H7 (cell line): ENCODE data around the gene RAMP1. TPM values are rescaled to one million over a fixed set of nuclear protein-coding genes. Genes with fewer than 3 reads are reported as not detected.
A peak's percentile ranks its signal among the peaks of the same experiment; 100 is the strongest.
"Not testable (repeated sequence)": the region's sequence is repeated elsewhere in the genome, so short reads cannot be mapped to it uniquely, and the experiment has no call there.

Experiments used
- DNase-seq: peaks from one replicate; pipeline ENCODE4 v3.0.0; 2012
- H3K27me3 ChIP-seq: 2 replicates; pipeline ENCODE4 v1.6.0; 2011; ENCODE audit warnings: mild to moderate bottlenecking, low read length; ENCODE audit not compliant: control insufficient read depth, insufficient read depth
- H3K36me3 ChIP-seq: replicated peaks from 2 replicates; pipeline ENCODE4 v1.5.1; 2011; ENCODE audit warnings: low read length; ENCODE audit not compliant: control insufficient read depth, insufficient read depth
- H3K4me3 ChIP-seq: 2 replicates; pipeline ENCODE4 v1.5.1; 2011; ENCODE audit warnings: low read depth, mild to moderate bottlenecking, control low read depth, low read length, moderate library complexity; ENCODE audit not compliant: insufficient read depth
- total RNA-seq: library from RNA; depleted of rRNA; stranded (reverse); fragments of >200 nt; shearing (Covaris generic); gene quantifications from 2 replicates; pipeline ENCODE4 v1.2.3, GENCODE V29; 2014; rRNA removed

The RAMP1 gene
- total RNA-seq, 1 experiment from 2014 or later: 0.17 TPM

DNA sequence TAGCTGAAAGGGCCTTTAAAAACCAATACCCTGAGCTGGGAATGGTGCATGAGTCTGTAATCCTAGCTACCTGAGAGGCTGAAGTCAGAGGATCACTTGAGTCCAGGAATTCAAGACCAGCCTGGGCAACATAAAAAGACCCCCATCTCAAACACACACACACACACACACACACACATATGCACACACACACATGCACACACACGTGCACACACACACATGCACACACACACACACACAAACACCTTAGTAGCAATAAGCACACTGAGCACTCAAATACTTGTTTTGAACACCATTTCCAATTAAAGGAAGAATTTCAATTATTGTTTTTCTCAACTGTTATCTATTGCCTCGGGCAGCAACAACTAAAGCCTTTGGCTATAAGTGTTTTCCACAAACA lies 81.8 kb downstream of the RAMP1 start:
- H3K27me3 ChIP-seq: no peaks in the 10 kb centered on the region
- no peak for DNase-seq
- H3K4me3 ChIP-seq: no peak overlapping the region
- H3K36me3 ChIP-seq: no peaks in the 10 kb centered on the region

DNA sequence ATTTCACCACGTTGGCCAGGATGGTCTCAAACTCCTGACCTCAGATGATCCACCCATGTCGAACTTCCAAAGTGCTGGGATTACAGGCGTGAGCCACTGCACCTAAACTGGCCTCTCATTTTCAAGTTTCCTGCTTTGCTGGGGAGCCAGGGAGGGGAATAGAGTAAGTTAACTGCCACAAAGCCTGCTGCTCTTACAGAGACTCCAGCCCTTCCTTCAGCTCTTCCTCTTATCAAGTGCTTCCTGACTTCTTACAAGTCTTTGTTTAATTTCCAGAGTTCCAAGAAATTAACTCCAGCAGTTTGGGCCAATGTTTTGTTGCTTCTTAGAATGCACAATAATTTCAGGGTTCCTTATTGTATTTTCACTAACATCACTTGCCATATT lies 83.1 kb downstream of the RAMP1 start:
- no peaks in the 10 kb centered on the region for H3K27me3 ChIP-seq
- DNase-seq: no peak
- H3K36me3 ChIP-seq: no peaks in the 10 kb centered on the region
- H3K4me3 ChIP-seq: no peak overlapping the region

DNA sequence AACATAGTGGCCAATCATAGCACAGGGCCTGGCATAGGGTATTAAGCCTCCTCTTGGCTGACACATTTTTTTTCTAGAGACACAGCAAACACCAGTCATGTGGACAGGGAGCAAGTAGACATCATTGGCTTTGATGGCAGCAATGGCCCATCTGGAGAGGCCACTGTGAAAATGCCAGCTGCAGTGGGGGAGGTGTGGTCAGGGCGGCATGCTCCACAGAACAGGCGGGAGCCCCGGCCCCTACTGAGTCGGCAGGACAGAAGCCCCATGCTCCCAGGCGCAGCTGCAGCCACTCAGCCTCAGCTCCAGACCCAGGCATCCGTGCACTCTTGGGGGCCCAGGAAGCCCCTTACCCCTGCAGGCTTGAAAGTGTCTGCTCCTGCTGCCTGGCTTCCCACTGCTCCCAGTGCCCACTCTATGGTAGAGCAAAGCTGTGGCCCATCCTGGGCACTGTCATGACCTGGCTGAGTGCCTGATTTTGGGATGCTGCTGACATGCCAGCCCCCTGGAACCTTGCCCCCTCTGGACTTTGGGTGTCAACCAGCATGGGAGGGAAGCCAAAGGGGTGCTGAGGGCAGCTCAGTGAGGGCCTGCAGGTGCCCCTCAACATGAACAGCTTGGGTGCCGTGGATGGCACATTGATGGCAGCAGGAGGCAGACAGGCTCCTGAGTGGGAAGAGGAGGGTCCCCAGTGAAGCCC lies 84.1 kb downstream of the RAMP1 start:
- Histone ChIP-seq H3K4me3 (no peak overlapping the region), H3K27me3 (no peaks in the 10 kb centered on the region), H3K36me3 (no peaks in the 10 kb centered on the region)
- DNase-seq: no peak

GRCh38 chr2:237944302-237944701 lies 84.9 kb downstream of the RAMP1 start:
- Histone ChIP-seq H3K4me3 (no peak overlapping the region), H3K36me3 (no peaks in the 10 kb centered on the region)
- DNase-seq: no peak

GRCh38 chr2:237946423-237946822 lies 87.0 kb downstream of the RAMP1 start:
- no peak overlapping the region for H3K4me3 ChIP-seq
- no peak for DNase-seq
- H3K27me3 ChIP-seq: no peaks in the 10 kb centered on the region
- H3K36me3 ChIP-seq: no peaks in the 10 kb centered on the region

More at GRCh38 chr2:237944302-237944701, 84.9 kb downstream of the RAMP1 start:
- H3K27me3 ChIP-seq: no peaks in the 10 kb centered on the region

DNA sequence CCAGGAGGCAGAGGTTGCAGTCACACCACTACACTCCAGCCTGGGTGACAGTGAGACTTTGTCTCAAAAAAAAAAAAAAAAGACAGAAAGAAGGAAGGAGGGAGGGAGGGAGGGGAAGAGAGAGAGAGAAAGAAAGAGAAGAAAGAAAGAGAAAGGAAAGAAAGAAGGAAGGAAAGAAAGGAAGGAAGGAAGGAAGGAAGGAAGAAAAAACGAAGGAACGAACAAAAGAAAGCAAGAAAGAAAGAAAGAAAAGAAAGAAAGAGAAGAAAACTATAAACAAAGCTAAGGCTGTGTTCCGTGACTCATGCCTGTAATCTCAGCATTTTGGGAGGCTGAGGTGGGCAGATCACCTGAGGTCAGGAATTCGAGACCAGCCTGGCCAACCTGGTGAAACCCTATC lies 91.9 kb downstream of the RAMP1 start:
- H3K36me3 ChIP-seq, H3K27me3 ChIP-seq, H3K4me3 ChIP-seq, DNase-seq: not testable (repeated sequence)

DNA sequence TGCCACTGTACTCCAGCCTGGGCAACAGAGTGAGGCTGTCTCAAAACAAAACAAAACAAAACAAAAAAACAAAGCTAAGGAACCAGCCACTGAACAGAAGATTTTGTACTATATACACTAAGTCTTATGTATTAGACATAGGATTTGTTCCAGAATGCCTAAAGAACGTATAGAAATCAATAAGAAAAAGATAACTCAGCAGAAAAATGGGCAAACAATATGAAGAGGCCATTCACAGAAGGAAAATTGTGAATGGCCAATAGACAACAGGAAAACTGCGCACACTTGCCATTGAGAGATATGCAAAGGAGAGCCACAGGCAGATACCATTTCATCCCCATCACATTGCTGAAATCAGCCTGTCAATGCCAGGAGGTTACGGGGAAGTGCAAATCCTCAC lies 92.5 kb downstream of the RAMP1 start:
- Histone ChIP-seq H3K4me3 (no peak overlapping the region), H3K27me3 (peaks cover 8% of the 10 kb centered on the region)
- no peak for DNase-seq

DNA sequence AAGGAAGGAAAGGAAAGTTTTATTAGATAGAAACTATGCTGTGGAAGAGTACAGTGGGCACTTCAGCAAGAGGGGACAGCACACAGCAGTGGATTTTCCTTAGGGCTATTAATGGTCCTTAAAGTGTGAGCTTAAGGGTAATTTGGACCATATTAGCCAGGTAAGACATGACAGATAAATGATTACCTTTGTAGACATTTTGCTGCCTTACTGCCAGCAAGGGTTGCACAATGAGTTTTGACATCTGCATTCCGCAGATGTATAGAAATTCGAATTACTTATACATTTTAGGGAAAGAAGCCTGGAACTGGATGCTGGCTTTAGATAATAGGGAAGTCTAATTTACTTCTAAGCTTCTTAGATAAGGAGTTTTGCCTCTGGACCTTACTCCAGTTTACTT lies 93.4 kb downstream of the RAMP1 start:
- Histone ChIP-seq H3K36me3 (no peaks in the 10 kb centered on the region), H3K4me3 (no peak overlapping the region), H3K27me3 (peaks cover 9% of the 10 kb centered on the region)
- no peak for DNase-seq

More for the DNA sequence above, 92.5 kb downstream of the RAMP1 start:
- no peaks in the 10 kb centered on the region for H3K36me3 ChIP-seq

- H3K27me3 ChIP-seq: peaks cover 9% of the 10 kb centered on the region
- H3K4me3 ChIP-seq: peak overlapping the region; percentile 51
- no peaks in the 10 kb centered on the region for H3K36me3 ChIP-seq
- peak; percentile 85 for DNase-seq
These were observed 96.4 kb downstream of the RAMP1 start for GRCh38 chr2:237955640-237956401.

GRCh38 chr2:237956402-237956736 lies 96.9 kb downstream of the RAMP1 start:
- DNase-seq: peak; percentile 86
- Histone ChIP-seq H3K36me3 (no peaks in the 10 kb centered on the region), H3K27me3 (peaks cover 9% of the 10 kb centered on the region), H3K4me3 (peak overlapping the region; percentile 51)

DNA sequence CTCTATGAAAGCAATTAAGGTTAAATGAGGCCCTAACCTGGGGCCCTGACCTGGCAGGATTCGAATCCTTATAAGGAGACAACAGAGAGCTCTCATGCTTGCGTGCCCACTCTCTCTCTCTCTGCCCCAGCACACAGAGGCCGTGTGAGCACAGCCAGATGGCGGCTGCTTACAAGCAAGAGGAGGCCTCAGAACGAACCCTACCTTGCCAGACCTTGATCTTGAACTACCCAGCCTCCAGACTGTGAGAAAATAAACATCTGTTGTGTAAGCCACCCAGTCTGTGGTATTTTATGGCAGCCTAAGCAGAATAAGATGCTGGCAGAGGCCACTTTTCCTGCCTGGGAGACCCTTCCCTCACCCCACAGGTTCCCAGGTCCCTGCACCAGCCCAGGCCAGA lies 102.2 kb downstream of the RAMP1 start:
- no peak for DNase-seq
- Histone ChIP-seq H3K36me3 (no peaks in the 10 kb centered on the region), H3K4me3 (peak overlapping the region; percentile 22; the same call in 1 of the 2 replicates), H3K27me3 (peaks cover 3% of the 10 kb centered on the region)

Other genes starting within 250 kb of the RAMP1 start
- gene LRRFIP1, start 232.0 kb upstream of the RAMP1 start, total RNA-seq: 49.9 and 101 TPM in 2 replicates
- gene RBM44, start 60.8 kb upstream of the RAMP1 start, total RNA-seq: 0.94 and 1.6 TPM in 2 replicates
- 36.9 and 54.8 TPM in 2 replicates for gene UBE2F, start 107.4 kb downstream of the RAMP1 start, total RNA-seq
- 50.6 and 53.0 TPM in 2 replicates for gene SCLY, start 201.4 kb downstream of the RAMP1 start, total RNA-seq
- gene ESPNL, start 240.7 kb downstream of the RAMP1 start, total RNA-seq: 0.81 and 1.5 TPM in 2 replicates